Measurements from ENCODE around the gene FMNL2. TPM values are rescaled to one million over a fixed set of nuclear protein-coding genes. Genes with fewer than 3 reads are reported as not detected.

Gene FMNL2
- total RNA-seq, 1 donor from 2014 or later: 166 TPM

DNA sequence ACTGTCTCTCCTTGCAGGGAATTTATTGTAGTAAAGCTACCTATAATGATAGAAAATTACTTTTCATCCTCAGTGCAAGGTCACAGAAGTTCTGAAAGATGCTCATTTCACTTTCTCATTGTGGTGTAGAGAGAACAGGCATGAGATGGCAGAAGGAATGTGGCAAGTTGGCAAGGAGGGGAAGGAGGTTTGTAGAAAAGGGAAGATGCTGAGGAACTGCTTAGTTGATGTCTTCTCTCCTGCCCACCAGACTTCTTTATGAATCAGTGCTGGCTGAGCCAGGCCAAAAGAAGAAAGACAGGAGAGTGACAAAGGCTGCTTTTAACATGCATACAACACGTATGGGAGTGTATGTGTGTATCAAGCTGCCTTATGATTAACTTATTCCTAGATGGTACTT is 217.9 kb downstream of the FMNL2 start:
- no peak for DNase-seq
- Mint-ChIP-seq H3K4me1 (ENCODE audit: low read depth, unreplicated experiment) (peaks cover 28% of the 10 kb centered on the region), H3K27ac (ENCODE audit: unreplicated experiment) (no peak overlapping the region)

DNA sequence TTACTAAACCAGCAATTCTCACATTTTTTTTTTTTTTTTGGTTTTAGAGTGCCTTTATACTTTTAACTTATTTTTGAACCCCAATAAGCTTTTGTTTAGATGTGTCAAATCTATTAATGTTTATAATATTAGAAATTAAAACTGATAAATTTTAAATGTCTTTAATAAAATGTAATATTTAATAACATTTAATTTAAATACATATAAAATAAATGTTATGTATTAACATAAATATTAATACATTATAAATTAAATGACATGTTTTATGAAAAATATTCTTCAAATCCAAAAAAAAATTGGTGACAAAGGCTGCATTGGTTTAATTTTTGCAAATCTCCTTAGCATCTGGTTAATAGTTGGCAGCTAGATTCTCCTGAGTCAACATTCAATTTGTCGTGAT is 218.5 kb downstream of the FMNL2 start:
- TF ChIP-seq, protein P1, sequence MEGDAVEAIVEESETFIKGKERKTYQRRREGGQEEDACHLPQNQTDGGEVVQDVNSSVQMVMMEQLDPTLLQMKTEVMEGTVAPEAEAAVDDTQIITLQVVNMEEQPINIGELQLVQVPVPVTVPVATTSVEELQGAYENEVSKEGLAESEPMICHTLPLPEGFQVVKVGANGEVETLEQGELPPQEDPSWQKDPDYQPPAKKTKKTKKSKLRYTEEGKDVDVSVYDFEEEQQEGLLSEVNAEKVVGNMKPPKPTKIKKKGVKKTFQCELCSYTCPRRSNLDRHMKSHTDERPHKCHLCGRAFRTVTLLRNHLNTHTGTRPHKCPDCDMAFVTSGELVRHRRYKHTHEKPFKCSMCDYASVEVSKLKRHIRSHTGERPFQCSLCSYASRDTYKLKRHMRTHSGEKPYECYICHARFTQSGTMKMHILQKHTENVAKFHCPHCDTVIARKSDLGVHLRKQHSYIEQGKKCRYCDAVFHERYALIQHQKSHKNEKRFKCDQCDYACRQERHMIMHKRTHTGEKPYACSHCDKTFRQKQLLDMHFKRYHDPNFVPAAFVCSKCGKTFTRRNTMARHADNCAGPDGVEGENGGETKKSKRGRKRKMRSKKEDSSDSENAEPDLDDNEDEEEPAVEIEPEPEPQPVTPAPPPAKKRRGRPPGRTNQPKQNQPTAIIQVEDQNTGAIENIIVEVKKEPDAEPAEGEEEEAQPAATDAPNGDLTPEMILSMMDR (IDR thresholded peaks at IDR 0.05; ENCODE audit: partially characterized antibody, unreplicated experiment): no peak
- H3K4me3 Mint-ChIP-seq (ENCODE audit: unreplicated experiment): no peak overlapping the region
- DNase-seq: no peak
- H3K27ac Mint-ChIP-seq (ENCODE audit: unreplicated experiment): no peak overlapping the region
- no peaks in the 10 kb centered on the region for H3K36me3 Mint-ChIP-seq (ENCODE audit: unreplicated experiment)
- peaks cover 4% of the 10 kb centered on the region for H3K9me3 Mint-ChIP-seq (ENCODE audit: unreplicated experiment)
- H3K4me1 Mint-ChIP-seq (ENCODE audit: low read depth, unreplicated experiment): peaks cover 23% of the 10 kb centered on the region
- no peaks in the 10 kb centered on the region for H3K27me3 Mint-ChIP-seq (ENCODE audit: unreplicated experiment)

More for the DNA sequence above, 217.9 kb downstream of the FMNL2 start:
- Mint-ChIP-seq H3K27me3 (ENCODE audit: unreplicated experiment) (peaks cover 1% of the 10 kb centered on the region), H3K9me3 (ENCODE audit: unreplicated experiment) (peaks cover 5% of the 10 kb centered on the region), H3K36me3 (ENCODE audit: unreplicated experiment) (no peaks in the 10 kb centered on the region), H3K4me3 (ENCODE audit: unreplicated experiment) (no peak overlapping the region)
- TF ChIP-seq, protein P1 (IDR thresholded peaks at IDR 0.05; ENCODE audit: partially characterized antibody, unreplicated experiment): no peak

DNA sequence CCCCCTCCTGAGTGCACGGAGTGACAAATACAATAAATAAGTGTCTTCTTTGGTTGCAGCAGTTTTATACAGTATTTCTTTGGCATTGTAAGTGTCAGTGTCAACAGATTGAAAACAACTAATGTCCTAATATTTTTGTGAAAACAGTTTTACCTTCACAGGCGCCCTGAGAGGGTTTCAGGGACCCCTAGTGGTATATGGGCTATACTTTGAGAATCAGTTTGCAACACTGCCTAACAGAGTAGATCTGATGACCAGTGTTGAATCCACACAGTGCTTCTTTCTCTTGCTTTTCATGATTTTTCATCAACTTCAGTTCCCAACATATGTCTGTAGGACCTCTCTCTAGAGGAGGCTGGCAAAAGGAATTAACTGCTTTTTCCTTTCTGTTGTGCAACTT is 220.1 kb downstream of the FMNL2 start:
- Mint-ChIP-seq H3K4me3 (ENCODE audit: unreplicated experiment) (no peak overlapping the region), H3K27ac (ENCODE audit: unreplicated experiment) (no peak overlapping the region), H3K36me3 (ENCODE audit: unreplicated experiment) (no peaks in the 10 kb centered on the region), H3K27me3 (ENCODE audit: unreplicated experiment) (no peaks in the 10 kb centered on the region), H3K4me1 (ENCODE audit: low read depth, unreplicated experiment) (peaks cover 20% of the 10 kb centered on the region), H3K9me3 (ENCODE audit: unreplicated experiment) (peaks cover 3% of the 10 kb centered on the region)
- TF ChIP-seq, protein P1 (IDR thresholded peaks at IDR 0.05; ENCODE audit: partially characterized antibody, unreplicated experiment): peak; percentile 36
- no peak for DNase-seq

DNA sequence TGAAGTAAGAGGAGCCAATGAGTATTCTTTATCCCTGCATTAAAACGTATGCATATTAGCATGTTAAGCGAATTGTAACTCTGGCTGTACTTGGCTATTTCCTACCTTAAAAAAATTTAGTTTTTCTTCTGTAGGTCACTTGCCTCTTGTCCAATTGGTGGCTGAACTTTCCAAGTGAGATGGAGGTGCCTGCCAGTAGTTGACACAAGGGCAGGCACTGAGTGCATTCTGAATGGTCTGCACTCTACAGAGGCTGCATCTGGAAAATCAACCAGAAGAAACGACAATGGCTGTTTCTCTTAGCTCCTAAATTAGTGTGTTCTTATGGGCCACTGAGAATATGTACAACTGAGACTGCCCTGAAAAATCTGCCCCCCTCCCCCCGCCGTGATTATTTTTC is 221.5 kb downstream of the FMNL2 start:
- Mint-ChIP-seq H3K4me3 (ENCODE audit: unreplicated experiment) (no peak overlapping the region), H3K4me1 (ENCODE audit: low read depth, unreplicated experiment) (peaks cover 20% of the 10 kb centered on the region), H3K36me3 (ENCODE audit: unreplicated experiment) (no peaks in the 10 kb centered on the region), H3K9me3 (ENCODE audit: unreplicated experiment) (peaks cover 3% of the 10 kb centered on the region), H3K27me3 (ENCODE audit: unreplicated experiment) (no peaks in the 10 kb centered on the region), H3K27ac (ENCODE audit: unreplicated experiment) (no peak overlapping the region)
- TF ChIP-seq, protein P1 (IDR thresholded peaks at IDR 0.05; ENCODE audit: partially characterized antibody, unreplicated experiment): no peak
- DNase-seq: no peak

GRCh38 chr2:152557273-152557888 is 222.4 kb downstream of the FMNL2 start:
- H3K9me3 Mint-ChIP-seq (ENCODE audit: unreplicated experiment): peaks cover 3% of the 10 kb centered on the region
- DNase-seq: no peak
- TF ChIP-seq, protein P1 (IDR thresholded peaks at IDR 0.05; ENCODE audit: partially characterized antibody, unreplicated experiment): no peak
- H3K4me1 Mint-ChIP-seq (ENCODE audit: low read depth, unreplicated experiment): peaks cover 20% of the 10 kb centered on the region
- H3K36me3 Mint-ChIP-seq (ENCODE audit: unreplicated experiment): no peaks in the 10 kb centered on the region
- H3K4me3 Mint-ChIP-seq (ENCODE audit: unreplicated experiment): no peak overlapping the region
- no peaks in the 10 kb centered on the region for H3K27me3 Mint-ChIP-seq (ENCODE audit: unreplicated experiment)
- no peak overlapping the region for H3K27ac Mint-ChIP-seq (ENCODE audit: unreplicated experiment)

Data from glutamatergic neuron (in vitro differentiated cells).